Suprapubic skin (tissue), 3 donors: ENCODE results near the gene TMEM163.

Experiments used
- CTCF ChIP-seq, 2 donors: fragments of 200-600 bp in 1 of 2; fragments of 450-650 bp in 1 of 2; sonication (generic) in 1 of 2; IDR thresholded peaks; one replicate each; pipeline ENCODE4 v1.5.1; 2016 to 2019; ENCODE audit warnings: antibody characterized with exemption in 2 of 2, mild to moderate bottlenecking in 1 of 2, moderate library complexity in 1 of 2
- POLR2A ChIP-seq, 2 donors: fragments of 450-650 bp; IDR thresholded peaks; one replicate each; pipeline ENCODE4 v1.6.1; 2017; ENCODE audit warnings: antibody characterized with exemption in 2 of 2, mild to moderate bottlenecking in 2 of 2, moderate library complexity in 2 of 2

- TF ChIP-seq POLR2A (IDR thresholded peaks at IDR 0.05) (no peak), CTCF (IDR thresholded peaks at IDR 0.05) (no peak)
Measured at GRCh38 chr2:134549104-134549503, 169.7 kb downstream of the TMEM163 start.
